HG03060 (cell line): Measurements from ENCODE around the gene GPD1L.
"Not testable (repeated sequence)": the region's sequence is repeated elsewhere in the genome, so short reads cannot be mapped to it uniquely, and the experiment has no call there.

ENCODE experiments used
- ATAC-seq: cut with Tn5 transposase; IDR thresholded peaks from one replicate; pipeline ENCODE4 v1.9.1; 2021; ENCODE audit warnings: low read depth, moderate number of reproducible peaks; ENCODE audit not compliant: unreplicated experiment

GPD1L gene

DNA sequence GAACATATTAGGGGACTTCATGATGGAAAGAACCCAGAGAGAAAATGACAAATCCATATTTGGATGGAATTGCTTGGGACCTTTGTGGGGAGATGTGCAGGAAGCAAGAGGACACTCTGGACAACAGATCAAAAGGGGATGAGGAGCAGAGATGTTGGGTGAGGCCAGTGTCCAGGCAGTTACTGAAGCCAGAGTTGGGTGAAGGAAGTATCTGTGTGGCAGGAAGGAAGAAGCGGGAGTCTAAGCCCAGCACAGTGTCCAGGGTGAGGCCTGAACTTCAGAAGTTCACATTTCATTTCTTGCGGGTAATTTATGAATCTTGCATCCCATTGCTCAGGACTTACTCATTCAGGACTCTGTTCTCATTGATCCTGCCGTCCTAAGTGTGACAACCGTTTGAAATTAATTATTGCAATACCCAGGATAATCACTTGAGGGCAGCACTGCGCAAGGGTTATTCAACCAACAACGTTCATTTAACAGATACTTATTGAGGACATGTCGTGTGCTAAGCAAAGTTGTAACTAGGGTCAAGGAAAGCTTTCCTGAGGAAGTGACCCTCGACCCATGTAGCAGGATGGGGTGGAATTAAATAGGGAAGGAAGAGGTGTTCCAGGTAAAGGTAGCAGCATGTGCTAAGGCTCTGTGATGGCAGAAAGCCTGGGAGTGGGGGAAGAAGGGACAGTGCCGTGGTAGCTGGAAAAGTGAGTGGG is 70.7 kb downstream of the GPD1L start:
- ATAC-seq: no peak

DNA sequence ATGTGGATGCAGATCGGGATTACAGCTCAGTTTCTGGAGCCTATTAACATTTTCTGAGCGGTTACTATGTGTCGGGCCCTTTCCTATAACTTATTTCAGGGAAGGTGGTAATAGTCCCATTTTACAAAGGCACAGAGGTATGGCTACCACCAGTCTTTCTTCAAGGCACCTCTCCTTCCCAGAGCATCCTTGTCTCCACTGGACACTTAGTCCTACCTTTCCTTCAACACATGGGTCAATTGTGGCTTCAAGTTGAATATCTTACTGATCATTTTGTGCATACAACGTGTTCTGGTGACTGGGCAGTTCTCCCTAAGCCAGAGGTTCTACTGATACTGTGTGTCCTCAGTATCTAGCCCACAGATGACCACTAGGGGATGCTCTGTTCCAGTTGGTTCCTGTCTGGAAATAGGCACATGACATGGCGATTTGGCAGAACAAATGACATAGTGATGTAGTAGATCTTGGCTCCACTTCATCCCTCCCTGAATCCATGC is 71.3 kb downstream of the GPD1L start:
- ATAC-seq: no peak

DNA sequence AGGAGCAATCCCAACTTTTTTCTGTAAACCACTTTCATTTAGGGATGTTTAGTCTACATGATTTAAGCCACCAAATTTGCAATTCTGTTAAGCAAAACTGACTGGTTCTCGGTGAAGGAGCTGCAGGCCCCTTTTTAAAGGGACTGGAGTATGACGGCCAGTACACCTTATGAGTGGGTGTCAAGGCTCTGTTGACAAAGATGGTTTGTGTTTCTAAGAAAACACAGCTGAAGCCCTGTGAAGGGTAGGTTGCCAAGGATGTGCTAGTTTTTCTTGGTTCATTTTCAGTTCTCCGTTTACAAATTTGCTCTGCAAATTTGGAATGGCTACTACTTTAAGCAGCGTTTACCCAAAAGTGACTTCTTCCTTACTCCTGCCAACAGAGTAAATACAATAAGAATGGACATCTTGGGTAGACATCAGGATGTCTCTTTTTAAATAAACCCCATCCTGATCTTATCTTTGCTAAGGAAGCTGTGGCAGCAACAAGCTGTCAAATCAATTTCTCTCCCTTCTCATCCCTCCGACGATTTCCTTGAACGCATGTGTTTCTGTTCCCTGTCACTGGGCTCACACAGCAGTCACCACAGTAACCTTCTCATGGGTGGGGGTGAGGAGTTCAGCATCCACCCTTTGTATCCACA is 73.8 kb downstream of the GPD1L start:
- no peak for ATAC-seq

DNA sequence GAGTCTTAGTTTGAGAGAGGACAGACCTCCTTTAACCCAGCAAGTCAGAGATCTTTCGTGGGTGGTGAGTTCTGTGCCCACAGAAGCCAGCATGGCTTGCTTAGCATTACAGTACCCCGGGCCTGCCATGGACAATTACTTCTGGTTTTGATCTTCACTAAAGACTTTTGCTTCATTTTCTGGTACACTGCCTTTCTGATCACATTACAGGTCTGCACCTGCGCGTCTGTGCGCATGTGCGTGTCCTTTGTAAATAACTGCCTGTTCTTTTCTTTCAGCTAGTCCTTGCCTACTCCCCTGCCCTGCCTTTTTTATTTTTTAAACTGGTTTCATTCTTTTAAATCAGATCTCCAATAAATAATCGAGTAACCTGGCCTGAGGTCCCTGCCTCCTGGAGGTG is 74.9 kb downstream of the GPD1L start:
- ATAC-seq: no peak

DNA sequence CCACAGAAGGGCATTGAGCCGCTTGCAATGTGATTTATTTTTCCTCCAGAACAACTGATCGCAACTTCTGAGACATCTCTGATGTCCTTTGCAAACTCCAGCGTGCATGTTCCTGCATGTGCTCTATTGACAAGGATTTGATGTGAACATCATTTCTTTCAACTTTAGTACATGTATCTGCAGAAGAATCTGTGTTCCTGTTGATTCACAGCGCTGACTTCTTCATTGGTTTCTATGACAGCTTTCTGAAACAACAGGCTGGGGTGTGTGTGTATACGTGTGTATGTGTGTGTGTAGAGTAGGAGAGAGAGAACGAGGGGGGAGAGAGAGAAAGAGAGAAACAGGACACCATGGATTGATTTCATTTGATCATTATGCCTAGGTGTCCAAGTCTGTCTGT is 75.4 kb downstream of the GPD1L start:
- no peak for ATAC-seq

DNA sequence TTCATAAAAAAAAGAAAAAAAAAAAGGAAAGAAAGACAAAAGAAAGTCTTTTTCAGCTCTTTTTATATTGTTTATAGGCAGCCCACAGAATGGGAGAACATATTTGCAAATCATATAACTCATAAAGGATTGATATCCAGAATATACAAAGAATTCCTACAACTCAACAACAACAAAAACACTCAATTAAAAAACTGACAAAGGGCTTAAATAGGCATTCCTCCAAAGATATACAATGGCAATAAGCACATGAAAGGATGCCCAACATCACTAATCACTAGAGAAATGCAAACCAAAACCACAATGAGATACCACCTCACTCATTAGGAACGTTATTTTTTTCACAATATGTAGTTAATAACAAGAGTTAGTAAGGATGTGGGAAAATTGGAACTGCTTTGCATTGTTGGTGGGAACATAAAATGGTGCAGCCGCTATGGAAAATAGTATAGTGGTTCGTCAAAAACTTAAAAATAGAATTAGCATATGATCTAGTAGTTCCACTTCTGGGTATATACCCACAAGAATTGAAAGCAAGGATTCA is 77.8 kb downstream of the GPD1L start:
- no peak for ATAC-seq

DNA sequence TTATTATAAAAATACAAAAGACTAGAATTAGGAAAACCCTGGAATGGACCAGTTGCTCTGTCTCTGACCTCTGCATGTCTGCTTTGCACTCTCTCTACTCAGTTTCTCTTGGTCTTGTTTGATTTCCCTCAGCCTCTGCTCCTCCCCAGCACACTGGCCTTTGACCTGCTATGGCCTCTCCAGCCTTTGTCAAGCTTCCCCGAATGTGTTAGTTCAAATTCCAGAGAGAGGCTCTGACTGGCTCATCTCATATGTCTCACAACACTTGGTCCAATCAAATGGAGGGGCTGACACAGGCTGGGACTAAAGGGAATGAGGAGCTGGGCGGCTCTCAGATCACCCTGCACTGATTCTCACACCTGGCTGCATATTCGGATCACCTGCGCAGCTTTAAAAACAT is 79.7 kb downstream of the GPD1L start:
- ATAC-seq: no peak

DNA sequence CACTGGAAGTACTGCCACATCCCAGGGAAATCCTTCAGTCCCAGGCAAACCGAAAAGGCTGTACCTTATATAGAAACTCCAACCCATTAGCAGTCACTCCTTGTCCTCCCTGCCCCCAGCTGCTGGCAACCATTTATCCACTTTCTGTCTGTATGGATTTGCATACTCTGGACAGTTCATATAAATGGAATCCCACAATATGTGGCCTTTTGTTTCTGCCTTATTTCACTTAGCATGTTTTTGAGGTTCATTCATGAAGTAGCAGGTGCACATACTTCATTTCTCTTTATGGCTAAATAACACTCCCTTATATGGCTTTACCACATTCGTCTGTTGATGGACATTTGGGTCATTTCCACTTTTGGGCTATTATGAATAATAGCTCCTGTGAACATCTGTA is 80.5 kb downstream of the GPD1L start:
- no peak for ATAC-seq

DNA sequence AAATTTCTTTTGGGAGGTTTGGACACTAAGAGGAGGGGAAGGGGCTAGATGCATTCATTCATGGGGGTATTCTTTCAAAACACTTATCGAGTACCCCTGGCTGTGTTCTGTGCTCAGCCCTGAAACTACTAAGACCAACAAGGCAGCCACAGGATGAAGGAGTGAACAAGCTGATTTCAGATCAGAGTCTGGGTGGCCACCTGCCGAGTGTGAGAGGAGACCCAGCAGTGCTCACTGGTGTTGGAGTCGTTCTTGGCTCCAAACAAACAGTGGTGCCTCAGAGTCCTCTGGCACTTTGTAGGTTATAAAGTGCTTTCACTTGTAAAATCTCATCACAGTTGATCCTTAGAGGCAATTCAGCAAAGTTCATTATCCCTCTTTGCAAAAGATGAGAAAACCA is 83.3 kb downstream of the GPD1L start:
- ATAC-seq: no peak

DNA sequence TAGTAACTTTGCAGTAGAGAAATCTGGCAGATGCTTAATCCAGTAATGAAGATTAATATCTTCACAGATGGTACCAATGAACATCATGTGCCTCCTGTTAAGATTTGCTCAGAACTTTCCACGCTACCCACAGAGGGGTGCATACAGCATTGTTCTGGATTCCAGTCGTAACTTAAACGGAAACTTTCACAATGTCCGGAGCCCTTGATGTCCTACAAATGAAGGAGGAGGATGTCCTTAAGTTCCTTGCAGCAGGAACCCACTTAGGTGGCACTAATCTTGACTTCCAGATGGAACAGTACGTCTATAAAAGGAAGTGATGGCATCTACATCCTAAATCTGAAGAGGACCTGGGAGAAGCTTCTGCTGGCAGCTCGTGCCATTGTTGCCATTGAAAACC is 84.1 kb downstream of the GPD1L start:
- not testable (repeated sequence) for ATAC-seq

DNA sequence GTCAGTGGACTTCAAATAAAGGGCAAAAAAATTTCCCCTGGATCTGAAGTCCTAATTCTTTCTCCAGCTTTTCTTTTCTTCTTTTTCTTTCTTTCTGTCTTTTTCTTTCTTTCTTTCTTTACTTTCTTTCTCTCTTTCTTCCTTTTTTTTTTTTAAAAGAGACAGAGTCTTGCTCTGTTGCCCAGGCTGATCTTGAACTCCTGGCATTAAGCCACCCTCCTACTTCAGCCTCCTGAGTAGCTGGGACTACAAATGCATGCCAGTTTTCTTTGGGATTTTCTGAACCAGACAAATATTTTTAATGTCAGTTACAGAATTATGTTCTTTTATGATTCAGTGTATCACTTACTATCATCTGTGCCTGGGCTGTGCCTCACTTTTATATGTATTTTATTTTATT is 86.7 kb downstream of the GPD1L start:
- no peak for ATAC-seq

DNA sequence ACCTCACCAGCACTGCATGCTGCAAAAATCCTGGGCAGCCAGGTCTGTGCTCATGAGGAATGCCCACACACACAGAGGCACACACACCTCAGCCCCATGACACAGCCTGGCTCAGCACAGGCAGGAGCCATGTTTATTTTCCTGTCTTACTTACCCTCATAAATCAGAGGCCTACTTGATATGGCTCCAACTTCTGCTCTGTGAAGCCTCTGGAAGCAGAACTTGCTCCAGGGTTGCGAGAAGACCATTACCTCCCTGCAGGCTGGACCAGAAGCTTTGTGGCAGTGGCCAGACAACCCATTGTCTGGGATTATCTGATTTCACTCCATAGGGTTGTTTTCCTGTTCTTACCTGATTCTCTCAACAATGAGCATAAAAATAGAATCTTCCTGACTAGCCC is 88.2 kb downstream of the GPD1L start:
- no peak for ATAC-seq

DNA sequence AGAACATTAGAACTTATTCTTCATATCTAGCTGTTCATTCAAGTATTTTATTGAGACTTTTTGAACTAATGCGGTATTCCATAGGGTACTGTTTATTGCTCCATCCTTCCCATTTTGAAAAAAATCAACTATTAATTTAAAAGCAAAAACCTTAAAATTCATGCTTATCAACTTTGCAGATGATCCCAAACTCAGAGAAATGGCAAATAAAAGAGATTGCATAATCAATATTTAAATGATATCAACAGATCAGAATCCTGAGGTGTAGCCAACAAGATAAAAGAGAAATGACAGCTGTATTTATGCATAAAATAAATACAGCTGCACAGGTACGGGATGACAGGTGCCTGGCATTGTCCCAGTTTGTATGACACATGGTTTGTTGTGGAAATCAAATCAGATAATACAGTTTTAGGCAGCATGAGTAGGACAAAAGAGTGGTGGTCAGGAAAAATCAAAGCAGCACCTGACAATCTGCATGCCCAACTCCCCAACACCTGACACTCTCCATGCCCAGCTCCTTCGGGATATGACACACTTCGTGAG is 89.6 kb downstream of the GPD1L start:
- no peak for ATAC-seq

DNA sequence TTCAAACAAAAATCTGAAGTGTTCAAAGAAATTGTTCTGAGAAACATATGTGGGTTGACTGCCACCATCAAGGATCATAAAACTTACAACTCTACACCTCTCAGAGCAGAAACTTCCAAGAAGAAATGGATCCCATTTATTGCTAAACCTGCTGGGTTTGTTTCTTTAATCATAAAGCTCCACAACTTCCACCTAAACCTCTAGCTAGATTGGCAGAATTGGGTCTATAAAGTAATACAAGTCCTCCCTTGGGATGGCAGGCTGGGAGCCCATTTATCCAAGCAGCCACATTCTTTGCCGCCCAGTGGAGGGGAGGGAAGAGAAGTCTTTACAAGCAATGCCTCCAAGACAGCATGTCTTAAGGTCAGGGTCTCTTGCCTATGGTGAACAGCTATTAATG is 91.6 kb downstream of the GPD1L start:
- ATAC-seq: no peak

DNA sequence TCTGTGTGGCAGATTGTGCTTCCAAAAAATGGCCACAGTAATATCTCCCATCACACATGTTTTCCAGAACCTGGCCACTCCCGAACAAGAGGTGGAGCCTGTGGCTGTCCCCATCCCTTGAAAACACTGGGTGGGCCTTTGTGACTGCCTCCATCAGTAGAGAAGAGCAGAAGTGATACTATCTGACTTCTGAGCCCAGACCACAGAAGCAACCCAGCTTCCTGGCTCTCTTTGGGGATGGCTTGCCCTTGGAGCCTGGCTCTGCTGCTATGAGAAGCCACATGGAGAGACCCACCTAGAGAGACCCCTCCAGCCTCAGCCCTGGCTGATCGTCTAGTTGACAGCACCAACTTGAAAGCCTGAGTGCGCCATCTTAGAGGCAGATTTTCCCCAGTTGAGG is 92.3 kb downstream of the GPD1L start:
- ATAC-seq: no peak

DNA sequence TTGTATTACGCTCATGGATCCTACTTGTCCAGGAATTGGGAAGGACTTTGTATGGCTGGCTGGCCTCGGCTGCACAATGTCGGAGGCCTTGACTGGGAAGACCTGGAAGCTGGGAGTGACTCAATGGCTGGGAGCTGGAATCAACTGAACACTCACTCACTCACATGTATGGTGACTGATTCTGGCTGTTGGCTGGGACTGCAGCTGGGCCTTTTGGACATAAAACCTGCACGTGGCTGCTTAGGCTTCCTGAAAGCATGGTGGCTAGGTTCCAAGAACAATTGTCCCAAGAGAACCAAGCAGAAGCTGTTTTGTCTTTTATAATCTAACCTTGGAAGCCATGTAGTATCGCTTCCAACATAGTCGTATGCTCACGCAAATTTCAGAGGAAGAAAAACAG is 94.1 kb downstream of the GPD1L start:
- ATAC-seq: no peak

DNA sequence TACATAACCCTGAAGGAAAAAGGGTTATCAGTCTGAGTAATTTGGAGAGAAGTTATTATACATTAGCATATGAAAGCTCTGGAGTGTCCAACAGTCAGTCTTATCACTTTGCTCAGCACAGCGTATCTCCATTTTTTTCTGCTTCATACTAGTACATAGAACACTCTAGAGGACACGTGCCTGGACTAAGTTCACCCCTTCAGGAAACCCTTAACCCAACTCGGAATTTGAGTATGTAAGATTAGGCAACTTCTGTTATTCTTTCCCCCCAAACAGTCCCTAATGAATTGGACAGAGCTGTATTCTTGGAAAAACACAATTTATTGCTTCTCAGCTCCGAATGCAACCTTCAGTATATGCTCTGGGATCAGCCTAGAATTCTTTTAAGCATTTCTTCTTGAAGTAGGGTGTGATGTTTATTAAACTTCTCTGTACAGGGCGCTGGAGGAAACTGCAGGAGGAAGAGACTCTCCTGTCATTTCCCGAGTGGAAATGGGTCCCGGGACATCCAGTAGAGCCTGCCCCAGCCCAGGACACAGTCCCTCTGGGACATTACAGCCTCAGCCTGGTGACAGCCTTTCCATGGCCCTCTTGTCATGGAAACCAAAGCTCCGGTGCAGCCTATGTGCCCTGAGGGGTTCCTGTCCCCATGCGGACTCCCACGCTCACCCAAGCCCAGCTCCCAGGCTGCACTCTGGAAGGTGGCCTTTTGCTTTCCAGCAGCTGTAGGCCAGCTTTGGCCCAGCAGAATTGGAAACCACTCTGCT is 94.8 kb downstream of the GPD1L start:
- ATAC-seq: no peak

DNA sequence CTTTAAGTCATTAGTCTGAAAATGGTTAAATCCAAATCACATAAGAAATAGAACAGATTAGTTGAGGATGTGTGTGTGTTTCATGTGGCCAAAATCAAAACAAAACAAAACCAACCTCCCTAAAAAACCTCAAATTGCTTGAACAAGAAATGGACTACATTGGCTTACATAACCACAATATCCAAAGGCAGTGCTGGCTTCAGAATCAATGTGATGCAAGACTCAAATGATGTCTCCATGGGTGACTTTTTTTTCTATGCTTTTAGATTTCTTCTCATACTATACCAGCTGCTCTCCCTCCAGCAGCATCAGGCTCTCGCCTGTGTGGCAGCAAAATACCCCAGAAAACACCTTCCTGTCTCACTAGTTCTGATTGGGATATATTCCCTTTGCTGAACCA is 96.1 kb downstream of the GPD1L start:
- ATAC-seq: no peak

DNA sequence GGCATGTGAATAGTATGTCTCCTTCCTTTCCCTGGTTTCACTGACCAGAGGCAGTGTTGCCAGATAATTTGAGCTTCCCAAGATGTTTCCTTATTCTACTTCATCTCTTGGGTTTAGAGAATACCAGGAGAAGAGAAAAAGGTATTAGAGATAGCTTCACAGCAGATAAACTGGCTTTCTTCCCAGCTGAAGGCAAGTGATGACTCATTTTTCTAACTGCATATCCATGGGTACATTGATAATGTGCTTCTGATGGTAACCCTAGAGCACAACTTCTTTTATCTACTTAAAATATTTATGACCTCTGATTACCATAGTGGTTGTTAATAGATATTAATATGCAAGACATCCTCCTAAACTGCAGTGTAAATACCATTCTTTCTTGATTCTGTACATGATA is 97.4 kb downstream of the GPD1L start:
- no peak for ATAC-seq

DNA sequence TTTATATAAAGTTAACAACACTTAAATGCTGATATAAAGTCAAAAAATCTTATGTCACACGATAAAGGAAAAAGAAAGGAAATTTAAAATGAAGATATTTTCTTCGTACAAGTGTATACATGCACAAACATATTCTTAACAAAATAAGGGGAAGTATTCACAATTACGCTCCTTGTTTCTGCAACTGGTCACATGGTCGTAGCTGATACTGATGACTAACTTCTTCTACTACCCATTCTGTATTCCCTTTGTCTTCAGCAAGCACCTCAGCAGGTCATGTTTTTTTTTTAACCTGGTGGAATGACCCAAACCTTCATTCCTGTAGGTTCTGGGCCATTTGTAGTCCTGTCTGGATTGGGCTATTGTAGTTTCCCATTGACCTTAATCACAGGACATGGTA is 102.0 kb downstream of the GPD1L start:
- ATAC-seq: no peak

DNA sequence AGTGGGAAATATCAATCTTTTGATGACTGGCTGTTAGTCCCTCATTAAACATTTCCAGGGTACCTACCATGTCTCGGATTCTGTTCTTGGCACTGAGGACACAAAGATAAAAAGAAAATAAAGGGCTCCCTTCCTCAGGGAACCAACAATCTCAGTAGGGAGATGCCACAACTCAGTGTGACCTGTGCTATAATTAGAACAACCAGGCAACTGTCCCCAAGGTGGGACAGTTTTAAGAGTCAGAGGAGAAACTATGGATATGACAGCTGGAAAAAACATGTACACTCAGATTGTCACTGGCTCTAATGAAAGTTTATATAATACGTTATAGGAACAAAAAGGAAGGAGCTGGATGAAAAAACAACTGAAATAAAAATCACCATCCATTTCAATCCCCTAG is 108.8 kb downstream of the GPD1L start:
- ATAC-seq: no peak
